Left lung (tissue), 14 donors: ENCODE measurements around the gene BARHL1. TPM values are rescaled to one million over a fixed set of nuclear protein-coding genes. Genes with fewer than 3 reads are reported as not detected.

ENCODE experiments used
- ATAC-seq: fragments of 200-7000 bp; cut with Tn5 transposase; one replicate; pipeline ENCODE4 v1.9.1; 2020; ENCODE audit warnings: moderate library complexity
- DNase-seq, 4 donors: peaks; one replicate each; pipeline ENCODE4 v3.0.0-alpha.2; 2013 to 2020
- H3K27ac ChIP-seq, 2 donors: fragments of 200-600 bp; sonication (generic) in 1 of 2; one replicate each; pipeline versions ENCODE4 v1.5.0 to v1.8.0; 2020 to 2021
- H3K27me3 ChIP-seq, 2 donors: fragments of 200-600 bp; sonication (generic) in 1 of 2; one replicate each; pipeline versions ENCODE4 v1.5.0 to v1.8.0; 2020 to 2021
- H3K36me3 ChIP-seq, 2 donors: fragments of 200-600 bp; sonication (generic) in 1 of 2; one replicate each; pipeline versions ENCODE4 v1.5.0 to v1.8.0; 2020 to 2021
- H3K4me1 ChIP-seq, 2 donors: fragments of 200-600 bp; one replicate each; pipeline ENCODE4 v1.8.0; 2021
- H3K4me3 ChIP-seq, 2 donors: fragments of 200-600 bp; sonication (generic) in 1 of 2; one replicate each; pipeline versions ENCODE4 v1.5.0 to v1.8.0; 2020 to 2021; ENCODE audit warnings: mild to moderate bottlenecking in 1 of 2
- H3K9me3 ChIP-seq, 2 donors: fragments of 200-600 bp; sonication (generic) in 1 of 2; one replicate each; pipeline versions ENCODE4 v1.5.0 to v1.8.0; 2020 to 2021
- CTCF ChIP-seq, 2 donors: fragments of 200-600 bp; sonication (generic) in 1 of 2; IDR thresholded peaks; one replicate each; pipeline versions ENCODE4 v1.5.0 to v1.8.0; 2021; ENCODE audit warnings: antibody characterized with exemption in 2 of 2
- intact Hi-C, 2 donors: fragments of 100-400 bp; cut with DNase I; formaldehyde crosslinking; loops; one replicate each; pipeline versions ENCODE4 v1.11.2 to v1.14.2; 2022
- long read RNA-seq, 12 donors: library from polyadenylated mRNA in 2 of 12; unstranded in 2 of 12; transcript quantifications; one replicate each; pipeline ENCODE4 v2.0.0 and lab custom pipeline, GENCODE V29; 2019 to 2026
- polyA plus RNA-seq, 6 donors: library from polyadenylated mRNA; unstranded; fragments of 120-200 nt; gene quantifications; one replicate each; pipeline ENCODE4 v1.2.1, GENCODE V29; 2013; ENCODE audit not compliant: insufficient read length in 6 of 6
- total RNA-seq, 2 donors: library from RNA; stranded (reverse); fragmentation: NEBNext Ultra II Directional; extraction: Animal tissue kit (Norgen Biotek cat#: 25700); gene quantifications; one replicate each; pipeline ENCODE4 v1.2.1, GENCODE V29; 2021
- donor health status: DM: no; HTN: yes; CAD: no.
- donor health status: DM: no; HTN: no; CAD: no.

Gene BARHL1
- total RNA-seq, result not detected
- polyA plus RNA-seq, result not detected
- long read RNA-seq, donor 1, result 0 reads
- long read RNA-seq, donor 2, result 0 reads
- long read RNA-seq, donor 3, result 0 reads
- long read RNA-seq, donor 4, result 0 reads
- long read RNA-seq, donor 5, result 0 reads
- long read RNA-seq, donor 6, result 0 reads
- long read RNA-seq, donor 7, result 0 reads
- long read RNA-seq, donor 8, result 0 reads
- long read RNA-seq, donor 9, result 0 reads
- long read RNA-seq, donor 10, result 0 reads
- long read RNA-seq, donor 11, partial matches to known transcripts, result 0 of 2 reads
- long read RNA-seq, donor 11, other reads (novel, unspliced or antisense), result 0 of 2 reads
- long read RNA-seq, donor 12, result 0 reads

- Histone ChIP-seq H3K27ac (no peak within 1 kb of the TSS), H3K9me3 (no peaks in the 10 kb centered on the region), H3K27me3 (peaks cover 97 to 100% of the 10 kb centered on the region in 2 donors), H3K36me3 (no peaks in the 10 kb centered on the region), H3K4me1 (peaks cover 3 to 6% of the 10 kb centered on the region in 2 donors), H3K4me3 (peak within 1 kb of the TSS in 1 of 2 donors; percentile 14)
- ATAC-seq (no peak), DNase-seq (no peak)
- intact Hi-C loops, result no loop called here
- no peak for TF ChIP-seq CTCF (IDR thresholded peaks at IDR 0.05)
Observed at GRCh38 chr9:132582276-132582785, at the start of gene BARHL1. TSS of gene BARHL1 (plus strand) at chr9:132582606. CDS start at chr9:132582798, 192 bp downstream.

GRCh38 chr9:132534832-132535231 is 47.6 kb upstream of the BARHL1 start:
- H3K9me3 ChIP-seq, result peaks cover 0 to 11% of the 10 kb centered on the region in 2 donors
- ATAC-seq (no peak), DNase-seq (no peak)
- peaks cover 0 to 31% of the 10 kb centered on the region in 2 donors for H3K27me3 ChIP-seq
- TF ChIP-seq CTCF (IDR thresholded peaks at IDR 0.05), result no peak
- intact Hi-C loops, result no loop called here
- no peaks in the 10 kb centered on the region for H3K4me1 ChIP-seq
- H3K27ac ChIP-seq, result no peak overlapping the region
- no peaks in the 10 kb centered on the region for H3K36me3 ChIP-seq
- no peak overlapping the region for H3K4me3 ChIP-seq

- Histone ChIP-seq H3K36me3 (no peaks in the 10 kb centered on the region), H3K4me1 (no peaks in the 10 kb centered on the region), H3K27ac (no peak overlapping the region), H3K27me3 (peaks cover 0 to 22% of the 10 kb centered on the region in 2 donors), H3K4me3 (no peak overlapping the region), H3K9me3 (peaks cover 0 to 11% of the 10 kb centered on the region in 2 donors)
- TF ChIP-seq CTCF (IDR thresholded peaks at IDR 0.05), result no peak
- no peak for ATAC-seq
- intact Hi-C loops, result no loop called here
- no peak for DNase-seq
Observed at GRCh38 chr9:132536124-132536523, 46.3 kb upstream of the BARHL1 start.

- no peak overlapping the region for H3K4me3 ChIP-seq
- peaks cover 0 to 9% of the 10 kb centered on the region in 2 donors for H3K27me3 ChIP-seq
- H3K4me1 ChIP-seq, result no peaks in the 10 kb centered on the region
- no peak for ATAC-seq
- no peak for DNase-seq
- no peaks in the 10 kb centered on the region for H3K36me3 ChIP-seq
- H3K27ac ChIP-seq, result no peak overlapping the region
- peaks cover 0 to 11% of the 10 kb centered on the region in 2 donors for H3K9me3 ChIP-seq
- intact Hi-C loops, result no loop called here
- TF ChIP-seq CTCF (IDR thresholded peaks at IDR 0.05), result no peak
Observed at GRCh38 chr9:132537352-132537751, 45.1 kb upstream of the BARHL1 start.

- no peaks in the 10 kb centered on the region for H3K4me1 ChIP-seq
- intact Hi-C loops, result no loop called here
- H3K9me3 ChIP-seq, result peaks cover 0 to 11% of the 10 kb centered on the region in 2 donors
- H3K36me3 ChIP-seq, result no peaks in the 10 kb centered on the region
- H3K4me3 ChIP-seq, result no peak overlapping the region
- ATAC-seq, result no peak
- peaks cover 0 to 3% of the 10 kb centered on the region in 2 donors for H3K27me3 ChIP-seq
- no peak for TF ChIP-seq CTCF (IDR thresholded peaks at IDR 0.05)
- DNase-seq, result peak in 1 of 4 donors; percentile 21
- H3K27ac ChIP-seq, result no peak overlapping the region
Observed at GRCh38 chr9:132538071-132538470, 44.3 kb upstream of the BARHL1 start.
